ENCODE results near the gene ANKRD63. TPM values are rescaled to one million over a fixed set of nuclear protein-coding genes. Genes with fewer than 3 reads are reported as not detected.
A peak's percentile ranks its signal among the peaks of the same experiment; 100 is the strongest.

The ANKRD63 gene
- total and polyA plus RNA-seq, 2 donors (not counting 1 experiment from before 2014, with no cell fraction given), result 0.25 TPM; not detected in 1

GRCh38 chr15:40239693-40240618 is 42.9 kb downstream of the ANKRD63 start:
- DNase-seq (no peak), ATAC-seq (ENCODE audit: low read depth) (no peak)
- H3K4me2 ChIP-seq (replicated peaks; ENCODE audit: low read depth, low read length, poor library complexity, severe bottlenecking), result peak overlapping the region; percentile 92
- H3K4me1 ChIP-seq (ENCODE audit: control insufficient read depth in 2 of 2, insufficient read depth in 2 of 2, low read length in 2 of 2), result peaks cover 25% of the 10 kb centered on the region in 2 donors
- peak overlapping the region; percentile 76 for H3K9ac ChIP-seq (ENCODE audit: low read length)
- intact Hi-C loops (cut with micrococcal nuclease), result no loop called here
- H3K27me3 Mint-ChIP-seq, result peaks cover 9% of the 10 kb centered on the region
- TF ChIP-seq EZH2 (IDR thresholded peaks at IDR 0.05; ENCODE audit: borderline replicate concordance, insufficient read depth, low read depth, low read length, poor library complexity, severe bottlenecking), result no peak
- no peak for TF ChIP-seq CTCF (IDR thresholded peaks at IDR 0.05)
- H3K4me3 ChIP-seq (ENCODE audit: control extremely low read depth in 1 of 5, extremely low read depth in 1 of 5, insufficient read depth in 1 of 5, low read depth in 2 of 5, low read length in 4 of 5), result no peak overlapping the region
- H3K4me3 Mint-ChIP-seq, result peak overlapping the region; percentile 71
- no peaks in the 10 kb centered on the region for H4K20me1 ChIP-seq (ENCODE audit: control insufficient read depth, insufficient read depth, low read length, poor library complexity, severe bottlenecking)
- no peaks in the 10 kb centered on the region for H3K79me2 ChIP-seq (ENCODE audit: control insufficient read depth, insufficient read depth, low read length)
- ChIA-PET POLR2A (no interaction called here), CTCF (interaction anchor here (1.1 to 5.0 kb wide), 4 partner anchors 14 to 39 kb away, joined by 4 to 22 read pairs (median 6); no protein-coding TSS in a partner anchor)
- peaks cover 0 to 18% (median 6%) of the 10 kb centered on the region in 4 experiments for H3K27me3 ChIP-seq (replicated peaks in 1 of 4; ENCODE audit: control extremely low read depth in 1 of 4, control insufficient read depth in 3 of 4, insufficient read depth in 4 of 4, low read length in 3 of 4)
- H3K9me3 Mint-ChIP-seq (ENCODE audit: insufficient read depth), result no peaks in the 10 kb centered on the region
- H2AFZ ChIP-seq (ENCODE audit: insufficient read depth, low read depth, low read length, poor library complexity, severe bottlenecking), result peak overlapping the region; percentile 80
- peaks cover 30% of the 10 kb centered on the region for H3K4me1 Mint-ChIP-seq
- no peak overlapping the region for H3K27ac ChIP-seq (ENCODE audit: low read length in 2 of 2)
- H3K27ac Mint-ChIP-seq, result no peak overlapping the region
- H3K36me3 ChIP-seq (replicated peaks in 1 of 2; ENCODE audit: control extremely low read depth in 1 of 2, control insufficient read depth in 1 of 2, extremely low read depth in 1 of 2, insufficient read depth in 2 of 2, low read length in 1 of 2), result no peaks in the 10 kb centered on the region
- peaks cover 0 to 4% (median 0%) of the 10 kb centered on the region in 3 donors for H3K9me3 ChIP-seq (ENCODE audit: control extremely low read depth in 1 of 3, control insufficient read depth in 2 of 3, insufficient read depth in 1 of 3, low read length in 2 of 3)
- WGBS (ENCODE audit: insufficient coverage), result 94% methylated on average over 15 of the region's 19 CpGs

- WGBS (ENCODE audit: insufficient coverage), result 62% methylated on average over 3 of the region's 5 CpGs
- Histone ChIP-seq H3K4me1 (ENCODE audit: control insufficient read depth in 2 of 2, insufficient read depth in 2 of 2, low read length in 2 of 2) (peaks cover 30 to 31% of the 10 kb centered on the region in 2 donors), H2AFZ (ENCODE audit: insufficient read depth, low read depth, low read length, poor library complexity, severe bottlenecking) (peak overlapping the region; percentile 80), H3K27me3 (replicated peaks in 1 of 4; ENCODE audit: control extremely low read depth in 1 of 4, control insufficient read depth in 3 of 4, insufficient read depth in 4 of 4, low read length in 3 of 4) (peaks cover 0 to 18% (median 6%) of the 10 kb centered on the region in 4 experiments), H3K9me3 (ENCODE audit: control extremely low read depth in 1 of 3, control insufficient read depth in 2 of 3, insufficient read depth in 1 of 3, low read length in 2 of 3) (peaks cover 0 to 4% (median 0%) of the 10 kb centered on the region in 3 donors), H3K36me3 (replicated peaks in 1 of 2; ENCODE audit: control extremely low read depth in 1 of 2, control insufficient read depth in 1 of 2, extremely low read depth in 1 of 2, insufficient read depth in 2 of 2, low read length in 1 of 2) (no peaks in the 10 kb centered on the region), H4K20me1 (ENCODE audit: control insufficient read depth, insufficient read depth, low read length, poor library complexity, severe bottlenecking) (no peaks in the 10 kb centered on the region), H3K4me2 (replicated peaks; ENCODE audit: low read depth, low read length, poor library complexity, severe bottlenecking) (peak overlapping the region; percentile 92), H3K27ac (ENCODE audit: low read length in 2 of 2) (no peak overlapping the region), H3K4me3 (ENCODE audit: control extremely low read depth in 1 of 5, extremely low read depth in 1 of 5, insufficient read depth in 1 of 5, low read depth in 2 of 5, low read length in 4 of 5) (peak overlapping the region in 4 of 5 experiments; percentile 22 to 55 (median 34)), H3K9ac (ENCODE audit: low read length) (peak overlapping the region; percentile 76), H3K79me2 (ENCODE audit: control insufficient read depth, insufficient read depth, low read length) (no peaks in the 10 kb centered on the region)
- ChIA-PET POLR2A (interaction anchor here (0.9 kb wide), 1 partner anchor 69 kb away, joined by 3 read pairs; the partner anchor contains the start of gene PLCB2), CTCF (interaction anchor here (0.9 to 5.0 kb wide), 7 partner anchors 13 to 194 kb away, joined by 3 to 22 read pairs (median 5); partner anchors contain the start of gene PLCB2)
- intact Hi-C loops (cut with micrococcal nuclease), result no loop called here
- H3K4me1 Mint-ChIP-seq, result peaks cover 36% of the 10 kb centered on the region
- peaks cover 9% of the 10 kb centered on the region for H3K27me3 Mint-ChIP-seq
- no peak overlapping the region for H3K27ac Mint-ChIP-seq
- peak overlapping the region; percentile 71 for H3K4me3 Mint-ChIP-seq
- DNase-seq, result no peak
- TF ChIP-seq EZH2 (IDR thresholded peaks at IDR 0.05; ENCODE audit: borderline replicate concordance, insufficient read depth, low read depth, low read length, poor library complexity, severe bottlenecking) (no peak), CTCF (IDR thresholded peaks at IDR 0.05) (no peak)
- no peaks in the 10 kb centered on the region for H3K9me3 Mint-ChIP-seq (ENCODE audit: insufficient read depth)
- ATAC-seq (ENCODE audit: low read depth), result no peak
These were observed 43.5 kb downstream of the ANKRD63 start for GRCh38 chr15:40239404-40239692.

Data from B cell (primary cell).